Nephron (organoid): Measurements from ENCODE around the gene FDPS.
A peak's percentile ranks its signal among the peaks of the same experiment; 100 is the strongest.

Source experiments
- H3K27ac Mint-ChIP-seq, 3 experiments: 2 replicates each; pipeline ENCODE4 v1.8.0; 2020; ENCODE audit warnings: mixed read lengths in 3 of 3, mild to moderate bottlenecking in 2 of 3, moderate library complexity in 1 of 3
- H3K27me3 Mint-ChIP-seq: 2 replicates; pipeline ENCODE4 v1.8.0; 2021; ENCODE audit warnings: low read depth, mild to moderate bottlenecking, moderate library complexity, mixed read lengths
- H3K36me3 Mint-ChIP-seq: 2 replicates; pipeline ENCODE4 v1.8.0; 2020; ENCODE audit warnings: low read depth, mixed read lengths
- H3K4me1 Mint-ChIP-seq: 2 replicates; pipeline ENCODE4 v1.8.0; 2020; ENCODE audit warnings: mixed read lengths
- H3K4me3 Mint-ChIP-seq, 3 experiments: 2 replicates each; pipeline ENCODE4 v1.8.0; 2020; ENCODE audit warnings: mild to moderate bottlenecking in 3 of 3, mixed read lengths in 3 of 3, moderate library complexity in 2 of 3
- H3K9me3 Mint-ChIP-seq: 2 replicates; pipeline ENCODE4 v1.8.0; 2020; ENCODE audit warnings: mixed read lengths
- TF ChIP-seq, protein P1 (sequence below), 3 experiments: fragments of 200-600 bp; sonication (generic); IDR thresholded peaks; one replicate each; pipeline ENCODE4 v1.5.0; 2021; ENCODE audit warnings: antibody characterized with exemption in 3 of 3; ENCODE audit not compliant: unreplicated experiment in 3 of 3

Gene FDPS

GRCh38 chr1:155266553-155266952 lies 42.1 kb upstream of the FDPS start:
- Mint-ChIP-seq H3K9me3 (no peaks in the 10 kb centered on the region), H3K27ac (no peak overlapping the region), H3K27me3 (no peaks in the 10 kb centered on the region), H3K4me3 (no peak overlapping the region), H3K4me1 (peaks cover 16% of the 10 kb centered on the region), H3K36me3 (peaks cover 73% of the 10 kb centered on the region)
- TF ChIP-seq, protein P1, sequence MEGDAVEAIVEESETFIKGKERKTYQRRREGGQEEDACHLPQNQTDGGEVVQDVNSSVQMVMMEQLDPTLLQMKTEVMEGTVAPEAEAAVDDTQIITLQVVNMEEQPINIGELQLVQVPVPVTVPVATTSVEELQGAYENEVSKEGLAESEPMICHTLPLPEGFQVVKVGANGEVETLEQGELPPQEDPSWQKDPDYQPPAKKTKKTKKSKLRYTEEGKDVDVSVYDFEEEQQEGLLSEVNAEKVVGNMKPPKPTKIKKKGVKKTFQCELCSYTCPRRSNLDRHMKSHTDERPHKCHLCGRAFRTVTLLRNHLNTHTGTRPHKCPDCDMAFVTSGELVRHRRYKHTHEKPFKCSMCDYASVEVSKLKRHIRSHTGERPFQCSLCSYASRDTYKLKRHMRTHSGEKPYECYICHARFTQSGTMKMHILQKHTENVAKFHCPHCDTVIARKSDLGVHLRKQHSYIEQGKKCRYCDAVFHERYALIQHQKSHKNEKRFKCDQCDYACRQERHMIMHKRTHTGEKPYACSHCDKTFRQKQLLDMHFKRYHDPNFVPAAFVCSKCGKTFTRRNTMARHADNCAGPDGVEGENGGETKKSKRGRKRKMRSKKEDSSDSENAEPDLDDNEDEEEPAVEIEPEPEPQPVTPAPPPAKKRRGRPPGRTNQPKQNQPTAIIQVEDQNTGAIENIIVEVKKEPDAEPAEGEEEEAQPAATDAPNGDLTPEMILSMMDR (IDR thresholded peaks at IDR 0.05; ENCODE audit: unreplicated experiment in 3 of 3), result no peak

DNA sequence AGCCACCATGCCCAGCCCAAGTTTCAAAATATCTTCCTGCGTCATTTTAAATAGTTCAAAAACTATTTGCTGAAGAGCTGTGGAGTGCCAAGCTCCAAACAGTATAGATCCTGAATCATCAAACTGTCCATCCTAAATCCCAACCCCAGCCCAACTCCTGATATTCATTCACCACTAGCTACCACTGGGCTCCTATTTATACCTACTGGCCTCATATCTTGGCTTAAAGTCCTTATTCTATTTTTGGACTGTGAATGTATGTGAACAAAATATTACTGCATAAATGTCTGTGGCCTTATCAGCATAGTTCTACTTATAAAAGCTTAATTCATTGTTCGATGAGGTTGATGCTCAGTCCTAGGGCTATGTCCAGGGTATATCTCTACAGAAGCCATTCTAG lies 41.3 kb upstream of the FDPS start:
- H3K4me1 Mint-ChIP-seq, result peaks cover 13% of the 10 kb centered on the region
- H3K9me3 Mint-ChIP-seq, result no peaks in the 10 kb centered on the region

DNA sequence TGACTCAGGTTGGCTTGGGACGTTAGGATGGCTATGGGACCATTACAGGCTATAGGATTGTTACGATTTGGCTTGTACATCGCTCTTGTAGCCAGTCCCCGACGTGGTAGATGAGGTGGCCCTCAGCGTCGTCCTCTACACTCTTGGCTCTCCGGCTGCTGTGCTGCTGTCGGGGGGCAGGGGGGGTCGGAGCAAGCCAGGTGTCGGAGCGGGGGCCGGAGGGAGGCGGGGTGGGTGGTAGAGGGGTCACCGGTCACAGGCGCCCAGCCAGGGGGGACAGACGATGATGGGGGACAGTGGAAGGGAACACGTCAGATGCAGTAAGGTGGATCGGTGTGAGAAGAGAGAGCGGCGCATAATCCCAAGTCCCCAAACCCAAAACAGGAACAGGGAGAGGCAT lies 40.0 kb upstream of the FDPS start:
- TF ChIP-seq, protein P1 (IDR thresholded peaks at IDR 0.05; ENCODE audit: unreplicated experiment in 3 of 3), result no peak
- Mint-ChIP-seq H3K27ac (no peak overlapping the region), H3K4me1 (peaks cover 19% of the 10 kb centered on the region), H3K9me3 (no peaks in the 10 kb centered on the region), H3K4me3 (no peak overlapping the region), H3K27me3 (no peaks in the 10 kb centered on the region), H3K36me3 (peaks cover 71% of the 10 kb centered on the region)

More for the DNA sequence above, 41.3 kb upstream of the FDPS start:
- TF ChIP-seq, protein P1 (IDR thresholded peaks at IDR 0.05; ENCODE audit: unreplicated experiment in 3 of 3), result no peak
- no peaks in the 10 kb centered on the region for H3K27me3 Mint-ChIP-seq
- peaks cover 73% of the 10 kb centered on the region for H3K36me3 Mint-ChIP-seq
- H3K4me3 Mint-ChIP-seq, result no peak overlapping the region
- no peak overlapping the region for H3K27ac Mint-ChIP-seq

GRCh38 chr1:155269381-155269780 lies 39.3 kb upstream of the FDPS start:
- Mint-ChIP-seq H3K4me3 (no peak overlapping the region), H3K27me3 (no peaks in the 10 kb centered on the region), H3K9me3 (no peaks in the 10 kb centered on the region), H3K4me1 (peaks cover 22% of the 10 kb centered on the region), H3K27ac (no peak overlapping the region), H3K36me3 (peaks cover 65% of the 10 kb centered on the region)
- TF ChIP-seq, protein P1 (IDR thresholded peaks at IDR 0.05; ENCODE audit: unreplicated experiment in 3 of 3), result no peak

DNA sequence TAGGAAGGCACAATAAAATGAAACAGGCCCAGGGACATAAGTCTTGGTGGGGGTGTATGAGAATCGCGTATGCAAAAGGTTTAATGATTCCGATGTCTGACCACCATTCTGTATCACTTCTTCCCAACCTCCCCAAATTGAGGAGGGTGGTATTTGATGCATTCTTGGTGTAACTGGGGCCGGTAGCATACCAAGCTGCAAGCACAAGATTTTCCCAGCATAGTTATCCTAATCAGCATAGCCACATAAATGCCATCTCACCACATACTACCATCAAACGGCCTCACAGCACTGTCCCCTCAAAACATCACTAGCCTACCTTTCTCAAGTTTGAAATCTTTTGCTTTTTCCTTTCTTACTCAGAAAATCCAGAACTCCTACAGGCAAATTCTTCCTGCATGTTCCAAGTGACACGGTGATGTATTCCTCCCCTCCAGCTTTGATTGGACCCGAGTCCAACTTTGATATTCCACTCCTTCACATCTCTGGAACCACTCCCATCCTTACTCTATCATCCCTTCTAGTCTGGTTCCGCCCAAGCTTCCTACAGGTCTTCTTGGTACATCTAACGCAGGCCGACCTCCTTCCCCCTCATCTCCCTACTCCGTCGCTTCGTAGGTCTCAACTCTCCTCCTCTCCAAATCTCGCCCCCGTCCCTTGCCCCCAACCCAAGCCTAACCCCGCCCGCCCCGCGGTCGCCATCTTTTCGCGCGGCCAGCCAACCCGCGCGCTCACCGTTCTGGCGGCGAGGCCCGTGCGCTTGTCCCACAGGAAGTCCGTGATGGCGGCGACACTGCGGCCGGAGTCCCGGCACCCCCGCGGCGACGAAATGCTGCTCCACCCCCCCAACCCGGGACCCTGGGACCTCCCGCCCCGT lies 36.0 kb upstream of the FDPS start:
- H3K27me3 Mint-ChIP-seq, result no peaks in the 10 kb centered on the region
- H3K36me3 Mint-ChIP-seq, result peaks cover 35% of the 10 kb centered on the region
- H3K4me3 Mint-ChIP-seq, result peak overlapping the region; percentile 92 to 95 (median 94)
- H3K4me1 Mint-ChIP-seq, result peaks cover 32% of the 10 kb centered on the region
- TF ChIP-seq, protein P1 (IDR thresholded peaks at IDR 0.05; ENCODE audit: unreplicated experiment in 3 of 3), result no peak
- H3K9me3 Mint-ChIP-seq, result no peaks in the 10 kb centered on the region
- peak overlapping the region; percentile 85 to 97 (median 93) for H3K27ac Mint-ChIP-seq
